GM23338 (cell line): ENCODE data around the gene FAM83C. TPM values are rescaled to one million over a fixed set of nuclear protein-coding genes. Genes with fewer than 3 reads are reported as not detected.
A peak's percentile ranks its signal among the peaks of the same experiment; 100 is the strongest.

Experiments used
- ATAC-seq: fragments of 200-7000 bp; cut with Tn5 transposase; 3 replicates; pipeline ENCODE4 v1.9.1; 2020
- DNase-seq: peaks from one replicate; pipeline ENCODE4 v3.0.0-alpha.2; 2015; ENCODE audit warnings: low spot score
- H2AFZ ChIP-seq: fragments of 200-600 bp; sonication (generic); 2 replicates; pipeline ENCODE4 v1.8.0; 2016; ENCODE audit warnings: antibody characterized with exemption, mild to moderate bottlenecking, moderate library complexity
- H3F3A ChIP-seq: fragments of 200-600 bp; sonication (generic); replicated peaks from 2 replicates; pipeline ENCODE4 v1.8.0; 2017; ENCODE audit warnings: antibody characterized with exemption, mixed run types, low read depth
- H3K27ac ChIP-seq: fragments of 200-600 bp; sonication (generic); 2 replicates; pipeline ENCODE4 v1.6.1; 2016; ENCODE audit warnings: low read depth
- H3K27me3 ChIP-seq: fragments of 200-600 bp; sonication (generic); 2 replicates; pipeline ENCODE4 v1.8.0; 2016; ENCODE audit warnings: mild to moderate bottlenecking, mixed run types, moderate library complexity; ENCODE audit not compliant: insufficient read depth
- H3K36me3 ChIP-seq: fragments of 200-600 bp; sonication (generic); 2 replicates; pipeline ENCODE4 v1.8.0; 2016; ENCODE audit warnings: mild to moderate bottlenecking; ENCODE audit not compliant: insufficient read depth
- H3K4me1 ChIP-seq: fragments of 200-600 bp; sonication (generic); 2 replicates; pipeline ENCODE4 v1.8.0; 2016; ENCODE audit warnings: mild to moderate bottlenecking, moderate library complexity; ENCODE audit not compliant: insufficient read depth
- H3K4me2 ChIP-seq: fragments of 200-600 bp; sonication (generic); 2 replicates; pipeline ENCODE4 v1.7.1; 2017; ENCODE audit warnings: mixed run types
- H3K4me3 ChIP-seq: fragments of 200-600 bp; sonication (generic); 2 replicates; pipeline ENCODE4 v1.6.1; 2016; ENCODE audit warnings: mixed run types
- H3K79me2 ChIP-seq: fragments of 200-600 bp; sonication (generic); replicated peaks from 2 replicates; pipeline ENCODE4 v1.8.0; 2017; ENCODE audit warnings: mild to moderate bottlenecking; ENCODE audit not compliant: insufficient read depth
- H3K9me2 ChIP-seq: fragments of 200-600 bp; sonication (generic); 2 replicates; pipeline ENCODE4 v1.8.0; 2017; ENCODE audit not compliant: insufficient read depth
- H4K20me1 ChIP-seq: fragments of 200-600 bp; sonication (generic); replicated peaks from 2 replicates; pipeline ENCODE4 v1.8.0; 2017; ENCODE audit warnings: mild to moderate bottlenecking; ENCODE audit not compliant: insufficient read depth
- H3K27ac Mint-ChIP-seq: 2 replicates; pipeline ENCODE4 v1.8.0; 2020; ENCODE audit warnings: inconsistent platforms, mild to moderate bottlenecking, moderate library complexity, mixed read lengths
- H3K27me3 Mint-ChIP-seq: 3 replicates; pipeline ENCODE4 v1.8.0; 2022; ENCODE audit warnings: low read depth, mild to moderate bottlenecking, moderate library complexity, mixed read lengths, inconsistent platforms; ENCODE audit not compliant: insufficient read depth, poor library complexity
- H3K36me3 Mint-ChIP-seq: 3 replicates; pipeline ENCODE4 v1.8.0; 2021; ENCODE audit warnings: low read depth, mild to moderate bottlenecking, inconsistent platforms, moderate library complexity, mixed read lengths
- H3K4me1 Mint-ChIP-seq: 3 replicates; pipeline ENCODE4 v1.8.0; 2020; ENCODE audit warnings: mild to moderate bottlenecking, inconsistent platforms, mixed read lengths
- H3K4me3 Mint-ChIP-seq: 3 replicates; pipeline ENCODE4 v1.8.0; 2021; ENCODE audit warnings: moderate library complexity, mild to moderate bottlenecking, inconsistent platforms, mixed read lengths
- H3K9me3 Mint-ChIP-seq: 3 replicates; pipeline ENCODE4 v1.8.0; 2020; ENCODE audit warnings: moderate library complexity, mild to moderate bottlenecking, inconsistent platforms, mixed read lengths
- CREB1 ChIP-seq: fragments of 250-450 bp; sonication (Bioruptor Pico); IDR thresholded peaks from 2 replicates; pipeline ENCODE4 v1.5.0; 2020; ENCODE audit warnings: low read depth, mild to moderate bottlenecking, moderate library complexity
- EZH2 ChIP-seq: fragments of 200-600 bp; sonication (generic); IDR thresholded peaks from one replicate; pipeline ENCODE4 v1.8.0; 2017; ENCODE audit warnings: antibody characterized with exemption, mild to moderate bottlenecking, low read depth; ENCODE audit not compliant: unreplicated experiment
- EZH2phosphoT487 ChIP-seq: fragments of 200-600 bp; sonication (generic); IDR thresholded peaks from one replicate; pipeline ENCODE4 v1.8.1; 2018; ENCODE audit warnings: antibody characterized with exemption; ENCODE audit not compliant: unreplicated experiment
- JUNB ChIP-seq: IDR thresholded peaks from one replicate; pipeline ENCODE4 v1.6.1; 2016; ENCODE audit warnings: antibody characterized with exemption; ENCODE audit not compliant: unreplicated experiment
- NANOG ChIP-seq: IDR thresholded peaks from 2 replicates; pipeline ENCODE4 v1.6.1; 2016; ENCODE audit warnings: antibody characterized with exemption, borderline replicate concordance
- POLR2AphosphoS5 ChIP-seq: IDR thresholded peaks from 2 replicates; pipeline ENCODE4 v1.6.1; 2016; ENCODE audit warnings: antibody characterized with exemption, low read depth
- STAT1 ChIP-seq: IDR thresholded peaks from one replicate; pipeline ENCODE4 v1.6.1; 2016; ENCODE audit warnings: antibody characterized with exemption; ENCODE audit not compliant: unreplicated experiment
- ZNF114 ChIP-seq: fragments of 250-450 bp; sonication (Bioruptor Pico); IDR thresholded peaks from 2 replicates; pipeline ENCODE4 v1.5.0; 2020; ENCODE audit warnings: mild to moderate bottlenecking, moderate library complexity
- ZNF331 ChIP-seq: fragments of 250-450 bp; sonication (Bioruptor Pico); IDR thresholded peaks from 2 replicates; pipeline ENCODE4 v1.5.0; 2020; ENCODE audit warnings: low read depth, mild to moderate bottlenecking, moderate library complexity
- polyA plus RNA-seq: library from polyadenylated mRNA; unstranded; fragments of >200 nt; fragmentation: Nextera tagmentation; extraction: Ambion mirVana; gene quantifications from 2 replicates; pipeline ENCODE4 v1.2.1, GENCODE V29; 2016
- total RNA-seq: library from RNA; depleted of rRNA; stranded (reverse); fragments of >200 nt; shearing (Covaris generic); gene quantifications from 2 replicates; pipeline ENCODE4 v1.2.3, GENCODE V29; 2014
- TF ChIP-seq, protein P1 (sequence below): IDR thresholded peaks from 2 replicates; pipeline ENCODE4 v1.6.1; 2016; ENCODE audit warnings: antibody characterized with exemption
- TF ChIP-seq, protein P2 (sequence below): IDR thresholded peaks from one replicate; pipeline ENCODE4 v1.6.1; 2018; ENCODE audit warnings: antibody characterized with exemption; ENCODE audit not compliant: unreplicated experiment
- TF ChIP-seq, protein P3 (sequence below), 2 experiments: fragments of 200-600 bp in 1 of 2; sonication (generic) in 1 of 2; conservative IDR thresholded peaks; 2 replicates each; pipeline versions ENCODE4 v1.5.1 to v1.6.1; 2016 to 2017; ENCODE audit warnings: antibody characterized with exemption in 2 of 2, low read depth in 2 of 2, mild to moderate bottlenecking in 2 of 2, moderate library complexity in 1 of 2
- TF ChIP-seq, protein P4 (sequence below): fragments of 250-450 bp; sonication (Bioruptor Pico); IDR thresholded peaks from 2 replicates; pipeline ENCODE4 v1.5.0; 2020; ENCODE audit warnings: mild to moderate bottlenecking, moderate library complexity

The FAM83C gene
- total and polyA plus RNA-seq, 2 experiments from 2014 or later, result 0.10 TPM; not detected in 1

DNA sequence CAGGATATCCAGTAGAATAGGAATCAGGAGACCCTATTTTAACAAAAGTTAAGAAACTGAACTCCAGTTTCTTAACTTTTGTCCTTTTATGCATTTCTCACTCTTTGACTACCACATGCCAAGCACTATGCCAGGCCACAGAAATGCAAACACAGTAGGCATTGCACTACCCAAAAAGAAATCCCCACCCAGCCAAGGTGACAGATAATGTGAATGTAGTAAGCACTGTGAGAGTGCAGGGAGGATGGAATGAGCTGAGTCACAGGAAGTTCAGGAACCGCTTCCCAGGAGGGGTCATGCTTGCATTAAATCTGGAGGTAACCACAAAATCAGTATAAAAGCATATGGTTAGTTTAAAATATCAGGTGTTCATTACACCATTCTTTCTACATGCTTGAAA is 20.1 kb upstream of the FAM83C start (continued):
- no peak for TF ChIP-seq EZH2

DNA sequence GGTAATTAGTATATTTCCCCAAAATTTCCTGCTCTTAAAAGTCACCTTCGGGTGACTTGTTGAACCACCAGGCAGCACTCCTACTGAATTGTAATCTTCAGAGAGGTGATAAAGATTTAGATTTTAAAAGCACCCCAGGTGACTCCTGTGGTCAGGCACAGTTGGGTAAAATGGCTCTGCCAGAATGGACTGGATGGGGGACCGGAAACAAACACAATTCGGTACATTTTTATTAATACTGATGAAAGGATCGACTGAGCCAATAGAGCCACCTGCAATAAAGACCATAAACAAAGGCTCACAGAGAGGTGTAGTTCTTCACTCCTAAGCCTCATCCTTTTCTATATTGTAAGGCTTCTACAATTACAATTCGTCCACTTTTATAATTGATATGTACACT is 19.6 kb upstream of the FAM83C start:
- no peaks in the 10 kb centered on the region for H4K20me1 ChIP-seq
- H3F3A ChIP-seq, result peaks cover 9% of the 10 kb centered on the region; the same call in 1 of the 2 replicates
- DNase-seq (no peak), ATAC-seq (no peak)
- peaks cover 24% of the 10 kb centered on the region for H3K4me1 ChIP-seq
- no peak overlapping the region for H2AFZ ChIP-seq
- H3K27me3 ChIP-seq, result no peaks in the 10 kb centered on the region
- H3K4me3 ChIP-seq, result no peak overlapping the region
- no peak for TF ChIP-seq EZH2phosphoT487
- TF ChIP-seq POLR2AphosphoS5, result no peak
- no peak for TF ChIP-seq JUNB
- no peak for TF ChIP-seq EZH2
- TF ChIP-seq NANOG, result no peak
- no peak for TF ChIP-seq ZNF114
- TF ChIP-seq CREB1 (CRISPR knock-in tag), result no peak
- TF ChIP-seq STAT1, result no peak
- TF ChIP-seq ZNF331 (CRISPR knock-in tag), result no peak
- TF ChIP-seq, protein P1, sequence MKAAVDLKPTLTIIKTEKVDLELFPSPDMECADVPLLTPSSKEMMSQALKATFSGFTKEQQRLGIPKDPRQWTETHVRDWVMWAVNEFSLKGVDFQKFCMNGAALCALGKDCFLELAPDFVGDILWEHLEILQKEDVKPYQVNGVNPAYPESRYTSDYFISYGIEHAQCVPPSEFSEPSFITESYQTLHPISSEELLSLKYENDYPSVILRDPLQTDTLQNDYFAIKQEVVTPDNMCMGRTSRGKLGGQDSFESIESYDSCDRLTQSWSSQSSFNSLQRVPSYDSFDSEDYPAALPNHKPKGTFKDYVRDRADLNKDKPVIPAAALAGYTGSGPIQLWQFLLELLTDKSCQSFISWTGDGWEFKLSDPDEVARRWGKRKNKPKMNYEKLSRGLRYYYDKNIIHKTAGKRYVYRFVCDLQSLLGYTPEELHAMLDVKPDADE, result no peak
- TF ChIP-seq, protein P2, sequence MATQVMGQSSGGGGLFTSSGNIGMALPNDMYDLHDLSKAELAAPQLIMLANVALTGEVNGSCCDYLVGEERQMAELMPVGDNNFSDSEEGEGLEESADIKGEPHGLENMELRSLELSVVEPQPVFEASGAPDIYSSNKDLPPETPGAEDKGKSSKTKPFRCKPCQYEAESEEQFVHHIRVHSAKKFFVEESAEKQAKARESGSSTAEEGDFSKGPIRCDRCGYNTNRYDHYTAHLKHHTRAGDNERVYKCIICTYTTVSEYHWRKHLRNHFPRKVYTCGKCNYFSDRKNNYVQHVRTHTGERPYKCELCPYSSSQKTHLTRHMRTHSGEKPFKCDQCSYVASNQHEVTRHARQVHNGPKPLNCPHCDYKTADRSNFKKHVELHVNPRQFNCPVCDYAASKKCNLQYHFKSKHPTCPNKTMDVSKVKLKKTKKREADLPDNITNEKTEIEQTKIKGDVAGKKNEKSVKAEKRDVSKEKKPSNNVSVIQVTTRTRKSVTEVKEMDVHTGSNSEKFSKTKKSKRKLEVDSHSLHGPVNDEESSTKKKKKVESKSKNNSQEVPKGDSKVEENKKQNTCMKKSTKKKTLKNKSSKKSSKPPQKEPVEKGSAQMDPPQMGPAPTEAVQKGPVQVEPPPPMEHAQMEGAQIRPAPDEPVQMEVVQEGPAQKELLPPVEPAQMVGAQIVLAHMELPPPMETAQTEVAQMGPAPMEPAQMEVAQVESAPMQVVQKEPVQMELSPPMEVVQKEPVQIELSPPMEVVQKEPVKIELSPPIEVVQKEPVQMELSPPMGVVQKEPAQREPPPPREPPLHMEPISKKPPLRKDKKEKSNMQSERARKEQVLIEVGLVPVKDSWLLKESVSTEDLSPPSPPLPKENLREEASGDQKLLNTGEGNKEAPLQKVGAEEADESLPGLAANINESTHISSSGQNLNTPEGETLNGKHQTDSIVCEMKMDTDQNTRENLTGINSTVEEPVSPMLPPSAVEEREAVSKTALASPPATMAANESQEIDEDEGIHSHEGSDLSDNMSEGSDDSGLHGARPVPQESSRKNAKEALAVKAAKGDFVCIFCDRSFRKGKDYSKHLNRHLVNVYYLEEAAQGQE, result no peak
- TF ChIP-seq, protein P3, sequence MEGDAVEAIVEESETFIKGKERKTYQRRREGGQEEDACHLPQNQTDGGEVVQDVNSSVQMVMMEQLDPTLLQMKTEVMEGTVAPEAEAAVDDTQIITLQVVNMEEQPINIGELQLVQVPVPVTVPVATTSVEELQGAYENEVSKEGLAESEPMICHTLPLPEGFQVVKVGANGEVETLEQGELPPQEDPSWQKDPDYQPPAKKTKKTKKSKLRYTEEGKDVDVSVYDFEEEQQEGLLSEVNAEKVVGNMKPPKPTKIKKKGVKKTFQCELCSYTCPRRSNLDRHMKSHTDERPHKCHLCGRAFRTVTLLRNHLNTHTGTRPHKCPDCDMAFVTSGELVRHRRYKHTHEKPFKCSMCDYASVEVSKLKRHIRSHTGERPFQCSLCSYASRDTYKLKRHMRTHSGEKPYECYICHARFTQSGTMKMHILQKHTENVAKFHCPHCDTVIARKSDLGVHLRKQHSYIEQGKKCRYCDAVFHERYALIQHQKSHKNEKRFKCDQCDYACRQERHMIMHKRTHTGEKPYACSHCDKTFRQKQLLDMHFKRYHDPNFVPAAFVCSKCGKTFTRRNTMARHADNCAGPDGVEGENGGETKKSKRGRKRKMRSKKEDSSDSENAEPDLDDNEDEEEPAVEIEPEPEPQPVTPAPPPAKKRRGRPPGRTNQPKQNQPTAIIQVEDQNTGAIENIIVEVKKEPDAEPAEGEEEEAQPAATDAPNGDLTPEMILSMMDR (conservative IDR thresholded peaks at IDR 0.05; ENCODE audit: low read depth in 2 of 2), result no peak
- TF ChIP-seq, protein P4, sequence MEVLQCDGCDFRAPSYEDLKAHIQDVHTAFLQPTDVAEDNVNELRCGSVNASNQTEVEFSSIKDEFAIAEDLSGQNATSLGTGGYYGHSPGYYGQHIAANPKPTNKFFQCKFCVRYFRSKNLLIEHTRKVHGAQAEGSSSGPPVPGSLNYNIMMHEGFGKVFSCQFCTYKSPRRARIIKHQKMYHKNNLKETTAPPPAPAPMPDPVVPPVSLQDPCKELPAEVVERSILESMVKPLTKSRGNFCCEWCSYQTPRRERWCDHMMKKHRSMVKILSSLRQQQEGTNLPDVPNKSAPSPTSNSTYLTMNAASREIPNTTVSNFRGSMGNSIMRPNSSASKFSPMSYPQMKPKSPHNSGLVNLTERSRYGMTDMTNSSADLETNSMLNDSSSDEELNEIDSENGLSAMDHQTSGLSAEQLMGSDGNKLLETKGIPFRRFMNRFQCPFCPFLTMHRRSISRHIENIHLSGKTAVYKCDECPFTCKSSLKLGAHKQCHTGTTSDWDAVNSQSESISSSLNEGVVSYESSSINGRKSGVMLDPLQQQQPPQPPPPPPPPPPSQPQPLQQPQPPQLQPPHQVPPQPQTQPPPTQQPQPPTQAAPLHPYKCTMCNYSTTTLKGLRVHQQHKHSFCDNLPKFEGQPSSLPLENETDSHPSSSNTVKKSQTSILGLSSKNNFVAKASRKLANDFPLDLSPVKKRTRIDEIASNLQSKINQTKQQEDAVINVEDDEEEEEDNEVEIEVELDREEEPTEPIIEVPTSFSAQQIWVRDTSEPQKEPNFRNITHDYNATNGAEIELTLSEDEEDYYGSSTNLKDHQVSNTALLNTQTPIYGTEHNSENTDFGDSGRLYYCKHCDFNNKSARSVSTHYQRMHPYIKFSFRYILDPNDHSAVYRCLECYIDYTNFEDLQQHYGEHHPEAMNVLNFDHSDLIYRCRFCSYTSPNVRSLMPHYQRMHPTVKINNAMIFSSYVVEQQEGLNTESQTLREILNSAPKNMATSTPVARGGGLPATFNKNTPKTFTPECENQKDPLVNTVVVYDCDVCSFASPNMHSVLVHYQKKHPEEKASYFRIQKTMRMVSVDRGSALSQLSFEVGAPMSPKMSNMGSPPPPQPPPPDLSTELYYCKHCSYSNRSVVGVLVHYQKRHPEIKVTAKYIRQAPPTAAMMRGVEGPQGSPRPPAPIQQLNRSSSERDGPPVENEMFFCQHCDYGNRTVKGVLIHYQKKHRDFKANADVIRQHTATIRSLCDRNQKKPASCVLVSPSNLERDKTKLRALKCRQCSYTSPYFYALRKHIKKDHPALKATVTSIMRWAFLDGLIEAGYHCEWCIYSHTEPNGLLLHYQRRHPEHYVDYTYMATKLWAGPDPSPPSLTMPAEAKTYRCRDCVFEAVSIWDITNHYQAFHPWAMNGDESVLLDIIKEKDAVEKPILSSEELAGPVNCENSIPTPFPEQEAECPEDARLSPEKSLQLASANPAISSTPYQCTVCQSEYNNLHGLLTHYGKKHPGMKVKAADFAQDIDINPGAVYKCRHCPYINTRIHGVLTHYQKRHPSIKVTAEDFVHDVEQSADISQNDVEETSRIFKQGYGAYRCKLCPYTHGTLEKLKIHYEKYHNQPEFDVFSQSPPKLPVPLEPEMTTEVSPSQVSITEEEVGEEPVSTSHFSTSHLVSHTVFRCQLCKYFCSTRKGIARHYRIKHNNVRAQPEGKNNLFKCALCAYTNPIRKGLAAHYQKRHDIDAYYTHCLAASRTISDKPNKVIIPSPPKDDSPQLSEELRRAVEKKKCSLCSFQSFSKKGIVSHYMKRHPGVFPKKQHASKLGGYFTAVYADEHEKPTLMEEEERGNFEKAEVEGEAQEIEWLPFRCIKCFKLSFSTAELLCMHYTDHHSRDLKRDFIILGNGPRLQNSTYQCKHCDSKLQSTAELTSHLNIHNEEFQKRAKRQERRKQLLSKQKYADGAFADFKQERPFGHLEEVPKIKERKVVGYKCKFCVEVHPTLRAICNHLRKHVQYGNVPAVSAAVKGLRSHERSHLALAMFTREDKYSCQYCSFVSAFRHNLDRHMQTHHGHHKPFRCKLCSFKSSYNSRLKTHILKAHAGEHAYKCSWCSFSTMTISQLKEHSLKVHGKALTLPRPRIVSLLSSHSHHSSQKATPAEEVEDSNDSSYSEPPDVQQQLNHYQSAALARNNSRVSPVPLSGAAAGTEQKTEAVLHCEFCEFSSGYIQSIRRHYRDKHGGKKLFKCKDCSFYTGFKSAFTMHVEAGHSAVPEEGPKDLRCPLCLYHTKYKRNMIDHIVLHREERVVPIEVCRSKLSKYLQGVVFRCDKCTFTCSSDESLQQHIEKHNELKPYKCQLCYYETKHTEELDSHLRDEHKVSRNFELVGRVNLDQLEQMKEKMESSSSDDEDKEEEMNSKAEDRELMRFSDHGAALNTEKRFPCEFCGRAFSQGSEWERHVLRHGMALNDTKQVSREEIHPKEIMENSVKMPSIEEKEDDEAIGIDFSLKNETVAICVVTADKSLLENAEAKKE (CRISPR knock-in tag), result no peak
- no peaks in the 10 kb centered on the region for H3K79me2 ChIP-seq
- peak overlapping the region; percentile 53; the same call in 1 of the 2 replicates for H3K4me2 ChIP-seq
- no peaks in the 10 kb centered on the region for H3K36me3 ChIP-seq
- Mint-ChIP-seq H3K36me3 (peaks cover 4% of the 10 kb centered on the region; the same call in 1 of the 3 replicates), H3K27me3 (peaks cover 3% of the 10 kb centered on the region), H3K4me3 (no peak overlapping the region), H3K27ac (peak overlapping the region; percentile 90), H3K9me3 (no peaks in the 10 kb centered on the region; the same call in 2 of the 3 replicates), H3K4me1 (peaks cover 38% of the 10 kb centered on the region)
- H3K9me2 ChIP-seq, result no peaks in the 10 kb centered on the region
- peak overlapping the region; percentile 46; the same call in 1 of the 2 replicates for H3K27ac ChIP-seq
